Esophagus mucosa (tissue), 1 donor: ENCODE data around the gene SPIN4. TPM values are rescaled to one million over a fixed set of nuclear protein-coding genes. Genes with fewer than 3 reads are reported as not detected.
A peak's percentile ranks its signal among the peaks of the same experiment; 100 is the strongest.
"Not testable (repeated sequence)": the region's sequence is repeated elsewhere in the genome, so short reads cannot be mapped to it uniquely, and the experiment has no call there.

Experiments used
- ATAC-seq: fragments of 200-7000 bp; cut with Tn5 transposase; one replicate; pipeline ENCODE4 v1.9.1; 2020
- total RNA-seq: library from RNA; stranded (reverse); gene quantifications from one replicate; pipeline ENCODE4 v1.2.4, GENCODE V29; 2023
- donor health status: DM: yes; HTN: yes; CAD: no.

The SPIN4 gene
- 8.4 TPM for total RNA-seq

- ATAC-seq, result peak; percentile 96
Observed at GRCh38 chrX:63350941-63351616, at the start of gene SPIN4. Gene SPIN4, minus strand, starts transcription at chrX:63351332. Its CDS starts 513 bp downstream, at chrX:63350819.

- no peak for ATAC-seq
Observed at GRCh38 chrX:63400340-63400739, 49.2 kb upstream of the SPIN4 start.

- ATAC-seq, result no peak
Observed at GRCh38 chrX:63394872-63395271, 43.7 kb upstream of the SPIN4 start.

- not testable (repeated sequence) for ATAC-seq
Observed at GRCh38 chrX:63393094-63393493, 42.0 kb upstream of the SPIN4 start.

- ATAC-seq, result no peak
Observed at GRCh38 chrX:63387411-63387810, 36.3 kb upstream of the SPIN4 start.

- ATAC-seq, result not testable (repeated sequence)
Observed at GRCh38 chrX:63384263-63384662, 33.1 kb upstream of the SPIN4 start.

- ATAC-seq, result not testable (repeated sequence)
Observed at GRCh38 chrX:63373012-63373411, 21.9 kb upstream of the SPIN4 start.

GRCh38 chrX:63367699-63368098, 16.6 kb upstream of the SPIN4 start:
- not testable (repeated sequence) for ATAC-seq

GRCh38 chrX:63363788-63364187, 12.7 kb upstream of the SPIN4 start:
- no peak for ATAC-seq

- no peak for ATAC-seq
Observed at GRCh38 chrX:63361494-63361893, 10.4 kb upstream of the SPIN4 start.

GRCh38 chrX:63354484-63354883, 3.4 kb upstream of the SPIN4 start:
- peak; percentile 63 for ATAC-seq

GRCh38 chrX:63350465-63350877, 661 bp downstream of the SPIN4 start:
- peak; percentile 52 for ATAC-seq

- ATAC-seq, result no peak
Observed at GRCh38 chrX:63349307-63349706, 1.8 kb downstream of the SPIN4 start.

- peak; percentile 95 for ATAC-seq
Observed at GRCh38 chrX:63330681-63331080, 20.5 kb downstream of the SPIN4 start.

- ATAC-seq, result no peak
Observed at GRCh38 chrX:63327788-63328187, 23.3 kb downstream of the SPIN4 start.

GRCh38 chrX:63299596-63299995, 51.5 kb downstream of the SPIN4 start:
- no peak for ATAC-seq
